ENCODE measurements around the gene MSRB2. TPM values are rescaled to one million over a fixed set of nuclear protein-coding genes. Genes with fewer than 3 reads are reported as not detected.

MSRB2 gene
- total RNA-seq, 2 donors from 2014 or later, result 21.3 to 39.5 TPM

DNA sequence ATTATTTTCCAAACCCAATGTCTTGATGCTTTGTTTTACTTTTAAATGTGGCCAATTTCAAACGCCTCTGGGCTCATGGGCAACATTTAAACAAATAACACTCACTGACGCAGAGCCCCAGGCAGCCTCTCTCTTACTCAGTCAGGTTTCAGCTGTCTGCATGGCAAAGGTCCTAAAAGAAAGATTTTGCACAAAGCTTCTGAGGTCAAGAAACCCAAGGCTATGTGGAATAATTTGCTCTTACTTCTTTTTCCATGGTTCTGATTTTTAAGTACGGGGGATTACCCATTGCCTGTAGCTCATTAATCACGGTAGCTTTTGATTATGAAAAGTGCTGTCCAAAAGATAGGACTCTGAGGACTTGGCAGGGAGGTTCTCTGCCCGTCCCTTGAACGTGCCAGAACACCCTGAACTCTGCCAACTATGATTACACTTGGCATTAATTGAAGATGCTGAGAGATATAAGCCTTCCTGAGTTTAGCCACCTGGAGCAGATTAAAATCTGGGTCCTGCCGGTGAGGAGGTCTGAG, 14.1 kb upstream of the MSRB2 start:
- H3K27me3 ChIP-seq (replicated peaks; ENCODE audit: insufficient read depth), result no peaks in the 10 kb centered on the region
- H3K4me1 ChIP-seq (ENCODE audit: control insufficient read depth in 1 of 2, low read depth in 2 of 2), result peaks cover 0 to 10% of the 10 kb centered on the region in 2 donors
- H3K36me3 ChIP-seq, result no peaks in the 10 kb centered on the region
- ATAC-seq (ENCODE audit: insufficient number of reproducible peaks, low FRiP score, low read depth) (no peak), DNase-seq (ENCODE audit: low spot score) (no peak)
- TF ChIP-seq, protein P1, sequence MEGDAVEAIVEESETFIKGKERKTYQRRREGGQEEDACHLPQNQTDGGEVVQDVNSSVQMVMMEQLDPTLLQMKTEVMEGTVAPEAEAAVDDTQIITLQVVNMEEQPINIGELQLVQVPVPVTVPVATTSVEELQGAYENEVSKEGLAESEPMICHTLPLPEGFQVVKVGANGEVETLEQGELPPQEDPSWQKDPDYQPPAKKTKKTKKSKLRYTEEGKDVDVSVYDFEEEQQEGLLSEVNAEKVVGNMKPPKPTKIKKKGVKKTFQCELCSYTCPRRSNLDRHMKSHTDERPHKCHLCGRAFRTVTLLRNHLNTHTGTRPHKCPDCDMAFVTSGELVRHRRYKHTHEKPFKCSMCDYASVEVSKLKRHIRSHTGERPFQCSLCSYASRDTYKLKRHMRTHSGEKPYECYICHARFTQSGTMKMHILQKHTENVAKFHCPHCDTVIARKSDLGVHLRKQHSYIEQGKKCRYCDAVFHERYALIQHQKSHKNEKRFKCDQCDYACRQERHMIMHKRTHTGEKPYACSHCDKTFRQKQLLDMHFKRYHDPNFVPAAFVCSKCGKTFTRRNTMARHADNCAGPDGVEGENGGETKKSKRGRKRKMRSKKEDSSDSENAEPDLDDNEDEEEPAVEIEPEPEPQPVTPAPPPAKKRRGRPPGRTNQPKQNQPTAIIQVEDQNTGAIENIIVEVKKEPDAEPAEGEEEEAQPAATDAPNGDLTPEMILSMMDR (IDR thresholded peaks at IDR 0.05), result no peak
- H3K27ac ChIP-seq, result no peak overlapping the region
- no peaks in the 10 kb centered on the region for H3K9me3 ChIP-seq
- H3K4me3 ChIP-seq, result no peak overlapping the region

DNA sequence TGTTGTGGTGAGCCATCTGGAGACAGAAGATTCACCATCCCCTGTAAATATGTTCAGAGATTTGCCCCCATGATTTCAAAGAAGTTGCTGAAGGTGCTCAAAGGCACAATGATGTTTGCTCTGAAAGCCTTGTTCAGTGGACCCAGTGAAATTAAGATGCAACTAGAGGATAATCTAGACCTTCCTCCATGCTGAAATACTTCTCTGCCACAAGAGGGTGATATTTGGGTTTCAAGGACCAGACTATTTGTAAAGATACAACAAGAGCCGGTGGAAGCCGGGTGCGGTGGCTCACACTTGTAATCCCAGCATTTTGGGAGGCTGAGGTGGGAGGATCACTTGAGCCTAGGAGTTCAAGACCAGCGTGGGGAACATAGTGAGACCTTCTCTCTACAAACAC, 13.5 kb upstream of the MSRB2 start:
- H3K27ac ChIP-seq, result no peak overlapping the region
- H3K27me3 ChIP-seq (replicated peaks; ENCODE audit: insufficient read depth), result no peaks in the 10 kb centered on the region
- H3K4me3 ChIP-seq, result no peak overlapping the region
- TF ChIP-seq, protein P1 (IDR thresholded peaks at IDR 0.05), result no peak
- H3K36me3 ChIP-seq, result no peaks in the 10 kb centered on the region
- ATAC-seq (ENCODE audit: insufficient number of reproducible peaks, low FRiP score, low read depth) (no peak), DNase-seq (ENCODE audit: low spot score) (no peak)
- peaks cover 0 to 10% of the 10 kb centered on the region in 2 donors for H3K4me1 ChIP-seq (ENCODE audit: control insufficient read depth in 1 of 2, low read depth in 2 of 2)
- no peaks in the 10 kb centered on the region for H3K9me3 ChIP-seq

DNA sequence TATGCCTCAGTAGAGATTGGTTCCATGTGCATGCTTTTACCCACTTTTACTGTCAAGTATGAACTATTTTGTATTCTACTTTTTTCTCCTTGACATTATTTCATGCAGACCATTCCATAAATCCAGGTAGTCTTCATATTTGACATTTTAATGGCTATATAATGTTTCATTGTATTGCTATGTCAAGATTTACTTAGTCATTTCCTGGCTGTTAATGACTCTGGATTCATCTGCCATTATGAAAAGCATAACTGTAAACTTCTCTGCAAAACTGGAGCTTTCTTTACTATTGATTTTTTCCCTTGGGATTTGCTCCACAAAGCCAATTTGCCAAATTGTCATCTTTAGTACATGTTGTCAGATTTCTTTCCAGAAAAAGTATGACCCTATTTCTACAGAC, 6.8 kb upstream of the MSRB2 start:
- Histone ChIP-seq H3K9me3 (no peaks in the 10 kb centered on the region), H3K27ac (no peak overlapping the region), H3K36me3 (no peaks in the 10 kb centered on the region), H3K27me3 (replicated peaks; ENCODE audit: insufficient read depth) (no peaks in the 10 kb centered on the region), H3K4me3 (no peak overlapping the region), H3K4me1 (ENCODE audit: control insufficient read depth in 1 of 2, low read depth in 2 of 2) (no peaks in the 10 kb centered on the region)
- TF ChIP-seq, protein P1 (IDR thresholded peaks at IDR 0.05), result no peak
- DNase-seq (ENCODE audit: low spot score) (no peak), ATAC-seq (ENCODE audit: insufficient number of reproducible peaks, low FRiP score, low read depth) (no peak)

DNA sequence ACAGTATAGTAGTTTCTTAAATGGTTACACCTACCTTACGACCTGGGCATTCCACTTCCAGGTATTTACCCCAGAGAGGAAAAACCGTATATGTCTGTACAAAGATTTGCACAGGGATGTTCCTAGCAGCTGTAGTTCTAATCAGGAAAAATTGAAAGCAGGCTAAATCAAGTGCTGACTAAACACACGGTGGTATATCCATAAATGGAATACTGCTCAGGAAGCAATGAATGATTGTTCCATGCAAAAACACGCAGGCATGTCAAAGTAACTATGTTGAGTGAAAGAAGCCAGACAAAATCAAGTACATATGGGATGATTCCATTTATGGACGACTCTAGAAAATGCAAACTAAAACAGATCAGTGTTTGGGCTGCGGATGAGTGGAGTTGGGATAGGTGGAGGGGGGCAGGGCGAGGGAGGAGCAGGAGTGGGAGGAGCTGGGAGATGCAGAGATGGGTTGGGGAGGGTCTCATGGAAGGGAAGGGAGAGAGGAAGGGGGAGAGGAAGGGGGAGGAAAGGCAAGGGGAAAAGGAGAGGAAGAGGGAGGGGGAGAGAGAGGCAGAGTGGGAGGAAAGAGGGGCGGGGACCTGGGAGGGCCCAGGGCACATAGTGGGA, 484 bp upstream of the MSRB2 start:
- TF ChIP-seq, protein P1 (IDR thresholded peaks at IDR 0.05), result no peak
- Histone ChIP-seq H3K27ac (peak overlapping the region; percentile 69 to 83), H3K27me3 (replicated peaks; ENCODE audit: insufficient read depth) (no peaks in the 10 kb centered on the region), H3K9me3 (no peaks in the 10 kb centered on the region), H3K4me1 (ENCODE audit: control insufficient read depth in 1 of 2, low read depth in 2 of 2) (peaks cover 0 to 24% of the 10 kb centered on the region in 2 donors), H3K4me3 (peak overlapping the region; percentile 93), H3K36me3 (no peaks in the 10 kb centered on the region)
- DNase-seq (ENCODE audit: low spot score), result no peak
- no peak for ATAC-seq (ENCODE audit: insufficient number of reproducible peaks, low FRiP score, low read depth)

DNA sequence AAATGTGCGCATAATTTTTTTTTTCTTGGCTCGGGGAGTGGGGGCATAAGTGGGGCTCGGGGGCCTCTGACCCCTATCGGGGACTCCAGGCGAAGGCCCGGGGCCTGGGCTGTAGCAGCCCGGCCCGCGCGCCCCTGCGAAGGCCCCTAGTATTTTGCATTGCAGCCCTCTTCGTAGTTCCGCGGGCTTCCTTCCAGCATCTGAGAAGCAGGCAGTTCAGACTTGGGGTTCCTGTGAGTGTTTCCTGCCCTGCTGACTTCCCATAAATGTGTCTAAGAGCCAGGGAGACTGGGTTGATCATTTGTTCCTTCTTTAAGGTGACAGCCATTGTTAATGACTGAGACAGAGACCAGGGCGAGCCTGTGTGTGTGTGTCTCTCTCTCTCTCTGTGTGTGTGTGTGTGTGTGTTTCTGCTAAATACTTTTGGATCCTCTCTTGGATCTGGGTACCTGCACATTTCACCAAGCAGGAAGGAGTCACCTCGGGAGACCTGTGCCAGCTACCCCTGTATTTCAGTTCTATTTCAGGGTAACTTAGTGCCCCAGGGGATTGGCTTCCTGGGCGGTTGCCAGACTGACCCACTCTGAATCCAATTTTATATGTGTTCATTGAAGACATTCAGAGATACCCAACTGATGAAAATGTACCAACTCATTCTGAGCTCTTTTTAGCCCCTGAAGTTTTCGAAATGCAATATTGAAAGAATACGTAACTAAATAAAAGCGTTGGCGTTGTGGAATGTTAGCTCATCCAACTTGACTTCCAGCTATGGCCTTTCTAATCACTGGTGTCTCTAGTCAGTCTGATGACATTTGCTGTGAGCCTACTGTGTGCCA, 805 bp downstream of the MSRB2 start:
- H3K27ac ChIP-seq, result peak overlapping the region; percentile 86 to 92

More for the DNA sequence above, 805 bp downstream of the MSRB2 start:
- TF ChIP-seq, protein P1 (IDR thresholded peaks at IDR 0.05), result no peak
- H3K9me3 ChIP-seq, result no peaks in the 10 kb centered on the region
- H3K4me3 ChIP-seq, result peak overlapping the region; percentile 93
- H3K27me3 ChIP-seq (replicated peaks; ENCODE audit: insufficient read depth), result no peaks in the 10 kb centered on the region
- H3K4me1 ChIP-seq (ENCODE audit: control insufficient read depth in 1 of 2, low read depth in 2 of 2), result peaks cover 3 to 24% of the 10 kb centered on the region in 2 donors
- peak; percentile 30 for DNase-seq (ENCODE audit: low spot score)
- H3K36me3 ChIP-seq, result no peaks in the 10 kb centered on the region
- peak; percentile 37 for ATAC-seq (ENCODE audit: insufficient number of reproducible peaks, low FRiP score, low read depth)

Data from thoracic aorta (tissue), 2 donors.